Activated CD4-positive, alpha-beta T cell treated with anti-CD3 and anti-CD28 coated beads, Interleukin-2, amount 50 U/mL, for 4 hours (primary cell): ENCODE results near the gene ANO2.

Experiments used
- DNase-seq, 2 experiments: peaks; one replicate each; pipeline ENCODE4 v3.0.0-alpha.2; 2020

The ANO2 gene

GRCh38 chr12:5771756-5772155 lies 173.3 kb downstream of the ANO2 start:
- no peak for DNase-seq

- DNase-seq: no peak
These were observed 174.3 kb downstream of the ANO2 start for GRCh38 chr12:5770727-5771126.

GRCh38 chr12:5768581-5769196 lies 176.4 kb downstream of the ANO2 start:
- no peak for DNase-seq

- DNase-seq: no peak
These were observed 176.9 kb downstream of the ANO2 start for GRCh38 chr12:5768171-5768570.

GRCh38 chr12:5758347-5758746 lies 186.7 kb downstream of the ANO2 start:
- DNase-seq: no peak

- no peak for DNase-seq
These were observed 188.7 kb downstream of the ANO2 start for GRCh38 chr12:5756338-5756842.

- DNase-seq: no peak
These were observed 197.0 kb downstream of the ANO2 start for GRCh38 chr12:5748027-5748426.

- no peak for DNase-seq
These were observed 198.1 kb downstream of the ANO2 start for GRCh38 chr12:5746917-5747316.

GRCh38 chr12:5746036-5746908 lies 198.8 kb downstream of the ANO2 start:
- no peak for DNase-seq

GRCh38 chr12:5745251-5745888 lies 199.7 kb downstream of the ANO2 start:
- peak in 1 of 2 experiments; percentile 16 for DNase-seq

- no peak for DNase-seq
These were observed 202.8 kb downstream of the ANO2 start for GRCh38 chr12:5742258-5742657.

GRCh38 chr12:5739917-5740316 lies 205.1 kb downstream of the ANO2 start:
- DNase-seq: no peak

- DNase-seq: no peak
These were observed 207.3 kb downstream of the ANO2 start for GRCh38 chr12:5737778-5738177.

GRCh38 chr12:5736527-5736926 lies 208.5 kb downstream of the ANO2 start:
- no peak for DNase-seq

GRCh38 chr12:5736016-5736415 lies 209.0 kb downstream of the ANO2 start:
- no peak for DNase-seq

- DNase-seq: no peak
These were observed 211.1 kb downstream of the ANO2 start for GRCh38 chr12:5733916-5734315.

- no peak for DNase-seq
These were observed 211.8 kb downstream of the ANO2 start for GRCh38 chr12:5733136-5733755.

GRCh38 chr12:5730962-5731361 lies 214.1 kb downstream of the ANO2 start:
- no peak for DNase-seq

GRCh38 chr12:5723711-5724252 lies 221.3 kb downstream of the ANO2 start:
- no peak for DNase-seq

GRCh38 chr12:5723071-5723470 lies 222.0 kb downstream of the ANO2 start:
- DNase-seq: no peak

GRCh38 chr12:5720381-5721005 lies 224.6 kb downstream of the ANO2 start:
- no peak for DNase-seq

GRCh38 chr12:5718680-5719079 lies 226.4 kb downstream of the ANO2 start:
- DNase-seq: no peak
